Hepatocyte (in vitro differentiated cells): ENCODE measurements around the gene PLBD2.

ENCODE experiments used
- CTCF ChIP-seq: fragments of 200-600 bp; sonication (generic); IDR thresholded peaks from 2 replicates; pipeline ENCODE4 v1.5.1; 2016; ENCODE audit warnings: antibody characterized with exemption, mild to moderate bottlenecking; ENCODE audit not compliant: poor library complexity
- EZH2 ChIP-seq: fragments of 200-600 bp; sonication (generic); IDR thresholded peaks from 2 replicates; pipeline ENCODE4 v1.6.1; 2016; ENCODE audit warnings: antibody characterized with exemption, mild to moderate bottlenecking, borderline replicate concordance
- EZH2phosphoT487 ChIP-seq: fragments of 200-600 bp; sonication (generic); IDR thresholded peaks from one replicate; pipeline ENCODE4 v1.6.1; 2018; ENCODE audit warnings: antibody characterized with exemption, mild to moderate bottlenecking, low read depth, moderate library complexity; ENCODE audit not compliant: unreplicated experiment, severe bottlenecking

DNA sequence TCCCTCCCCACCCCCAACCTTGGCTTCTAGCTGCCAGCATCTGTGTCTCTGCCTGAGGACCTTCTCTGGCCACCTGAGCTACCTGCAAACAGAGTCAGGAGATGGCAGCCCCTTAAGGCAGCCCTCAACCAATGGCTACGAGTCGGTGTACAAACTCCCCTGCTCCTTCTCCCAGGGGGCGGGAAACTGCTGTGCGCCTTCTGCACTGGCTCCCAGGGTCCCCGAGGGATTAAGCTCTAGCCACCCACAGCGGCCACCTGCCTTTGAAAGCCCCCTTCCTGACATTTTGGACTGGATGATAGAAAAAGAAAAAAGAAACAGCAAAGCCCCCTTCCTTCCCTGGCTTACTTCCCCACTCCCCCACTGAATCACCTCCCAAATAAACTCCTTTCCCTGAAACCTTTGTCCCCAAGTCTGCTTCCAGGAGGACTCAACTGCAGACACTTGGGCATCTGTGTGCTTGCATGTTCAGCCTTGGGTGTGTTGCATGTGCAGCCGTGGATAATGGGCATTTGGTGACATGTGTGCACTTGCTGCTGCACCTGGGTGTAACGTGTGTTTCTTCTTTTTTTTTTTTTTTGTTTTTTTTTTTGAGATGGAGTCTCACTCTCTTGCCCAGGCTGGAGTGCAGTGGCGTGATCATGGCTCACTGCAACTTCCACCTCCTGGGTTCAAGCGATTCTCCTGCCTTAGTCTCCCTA, 39.3 kb downstream of the PLBD2 start:
- TF ChIP-seq CTCF (no peak), EZH2 (no peak), EZH2phosphoT487 (no peak)
